Cardiac fibroblast (primary cell): ENCODE data around the gene G3BP1.

Experiments used
- DNase-seq, 2 donors: peaks; one replicate each; pipeline versions ENCODE4 v3.0.0 to v3.0.0-alpha.2; 2010; ENCODE audit warnings: low read depth in 2 of 2
- H3K4me3 ChIP-seq, 2 donors: replicated peaks in 1 of 2; 1 replicate in 1 of 2; 2 replicates in 1 of 2; pipeline ENCODE4 v1.5.1; 2011; ENCODE audit warnings: low read depth in 2 of 2, low read length in 2 of 2, mild to moderate bottlenecking in 2 of 2, moderate library complexity in 1 of 2
- TF ChIP-seq, protein P1 (sequence below): IDR thresholded peaks from one replicate; pipeline ENCODE4 v1.5.1; 2011; ENCODE audit warnings: low read depth, mild to moderate bottlenecking, low read length, inconsistent platforms

Gene G3BP1

DNA sequence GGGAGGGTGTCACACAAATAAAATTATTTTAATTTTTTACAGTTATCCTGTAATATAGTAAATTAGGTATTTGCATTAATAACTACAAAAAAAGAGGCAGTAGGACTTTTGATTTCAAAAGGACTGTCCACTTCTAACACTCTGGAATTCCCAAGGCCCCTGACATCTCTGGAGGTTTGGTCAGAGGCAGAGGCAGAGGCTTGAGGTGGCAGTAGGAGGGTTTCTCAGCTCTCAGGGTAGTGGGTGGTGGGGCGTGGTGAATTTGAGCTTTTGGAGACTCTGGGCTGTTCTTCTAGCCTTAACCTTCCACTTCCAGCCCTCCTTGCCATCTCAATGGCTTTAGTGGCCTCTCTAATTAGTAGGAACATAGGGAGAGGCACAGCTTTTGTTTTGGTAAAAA is 36.1 kb upstream of the G3BP1 start:
- DNase-seq: no peak
- TF ChIP-seq, protein P1, sequence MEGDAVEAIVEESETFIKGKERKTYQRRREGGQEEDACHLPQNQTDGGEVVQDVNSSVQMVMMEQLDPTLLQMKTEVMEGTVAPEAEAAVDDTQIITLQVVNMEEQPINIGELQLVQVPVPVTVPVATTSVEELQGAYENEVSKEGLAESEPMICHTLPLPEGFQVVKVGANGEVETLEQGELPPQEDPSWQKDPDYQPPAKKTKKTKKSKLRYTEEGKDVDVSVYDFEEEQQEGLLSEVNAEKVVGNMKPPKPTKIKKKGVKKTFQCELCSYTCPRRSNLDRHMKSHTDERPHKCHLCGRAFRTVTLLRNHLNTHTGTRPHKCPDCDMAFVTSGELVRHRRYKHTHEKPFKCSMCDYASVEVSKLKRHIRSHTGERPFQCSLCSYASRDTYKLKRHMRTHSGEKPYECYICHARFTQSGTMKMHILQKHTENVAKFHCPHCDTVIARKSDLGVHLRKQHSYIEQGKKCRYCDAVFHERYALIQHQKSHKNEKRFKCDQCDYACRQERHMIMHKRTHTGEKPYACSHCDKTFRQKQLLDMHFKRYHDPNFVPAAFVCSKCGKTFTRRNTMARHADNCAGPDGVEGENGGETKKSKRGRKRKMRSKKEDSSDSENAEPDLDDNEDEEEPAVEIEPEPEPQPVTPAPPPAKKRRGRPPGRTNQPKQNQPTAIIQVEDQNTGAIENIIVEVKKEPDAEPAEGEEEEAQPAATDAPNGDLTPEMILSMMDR: no peak
- no peak overlapping the region for H3K4me3 ChIP-seq

DNA sequence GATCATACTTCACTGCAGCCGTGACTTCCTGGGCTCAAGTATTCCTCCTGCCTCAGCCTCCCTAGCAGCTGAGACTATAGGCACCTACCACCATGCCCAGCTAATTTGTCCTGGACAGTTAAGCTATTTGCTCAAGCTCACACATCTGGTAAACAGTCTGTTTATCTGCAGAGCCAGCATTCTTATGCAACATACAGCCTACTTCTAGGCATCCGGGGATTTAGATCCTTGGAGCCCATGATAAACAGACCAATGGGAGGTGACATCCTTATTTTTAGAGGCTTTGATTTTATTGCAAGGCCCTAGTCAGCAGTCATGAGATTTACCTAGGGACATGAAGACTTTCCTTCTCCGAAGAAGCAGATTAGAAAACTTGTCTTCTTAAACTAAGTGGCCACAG is 34.3 kb upstream of the G3BP1 start:
- H3K4me3 ChIP-seq: no peak overlapping the region
- TF ChIP-seq, protein P1: no peak
- peak in 1 of 2 donors; percentile 43 for DNase-seq

GRCh38 chr5:151738125-151738848 is 33.5 kb upstream of the G3BP1 start:
- no peak overlapping the region for H3K4me3 ChIP-seq
- DNase-seq: peak; percentile 59 to 60
- TF ChIP-seq, protein P1: peak; percentile 2

DNA sequence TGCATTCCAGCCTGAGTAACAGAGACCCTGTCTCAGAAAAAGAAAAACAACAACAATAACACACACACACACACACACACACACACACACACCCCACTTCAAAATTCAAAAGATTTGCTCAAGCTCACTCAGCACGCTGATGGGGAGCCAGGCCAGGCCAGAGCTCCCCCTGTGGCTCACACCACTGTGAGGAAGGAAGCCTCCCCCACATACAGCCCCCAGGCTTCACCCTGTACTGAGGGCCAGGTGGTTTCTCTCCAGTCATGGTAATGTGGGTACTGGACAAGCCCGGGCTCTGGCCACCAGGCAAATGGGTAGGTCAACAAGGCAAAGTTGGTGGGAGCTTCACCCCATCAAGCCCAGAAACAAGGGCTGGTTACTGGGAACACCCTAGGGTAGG is 32.4 kb upstream of the G3BP1 start:
- TF ChIP-seq, protein P1: no peak
- peak in 1 of 2 donors; percentile 41 for DNase-seq
- H3K4me3 ChIP-seq: no peak overlapping the region

DNA sequence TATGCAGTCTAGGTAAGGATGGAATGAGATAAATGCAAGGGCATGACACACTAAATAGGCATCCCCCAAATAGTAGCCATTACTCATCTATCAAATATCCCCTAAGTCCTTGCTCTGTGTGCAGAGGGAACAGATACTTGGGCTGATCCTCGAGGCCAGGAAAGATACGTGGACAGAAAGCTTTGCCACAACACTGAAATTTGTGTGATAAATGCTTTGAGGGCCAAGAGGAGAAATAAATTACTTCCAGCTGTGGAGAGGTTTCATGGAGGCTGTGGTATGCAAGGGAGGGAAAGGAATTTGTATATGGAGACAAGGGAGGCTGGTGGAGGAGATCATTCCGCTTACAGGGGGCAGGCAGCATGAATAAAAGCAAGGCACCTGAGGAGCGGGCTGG is 31.8 kb upstream of the G3BP1 start:
- TF ChIP-seq, protein P1: no peak

GRCh38 chr5:151740336-151740942 is 31.3 kb upstream of the G3BP1 start:
- DNase-seq: peak; percentile 94 to 97
- H3K4me3 ChIP-seq: peak overlapping the region in 1 of 2 donors; percentile 7
- TF ChIP-seq, protein P1: peak; percentile 82

More for the DNA sequence above, 31.8 kb upstream of the G3BP1 start:
- peak overlapping the region in 1 of 2 donors; percentile 7 for H3K4me3 ChIP-seq
- DNase-seq: peak; percentile 90 to 91
